Astrocyte (in vitro differentiated cells and primary cell): ENCODE measurements around the gene WDR93. TPM values are rescaled to one million over a fixed set of nuclear protein-coding genes. Genes with fewer than 3 reads are reported as not detected.

Experiments used
- DNase-seq: peaks from one replicate; pipeline ENCODE4 v3.0.0-alpha.2; 2010; ENCODE audit warnings: low read depth
- FAIRE-seq: peaks from 2 replicates; lab custom pipeline; 2011; peaks lifted over from hg19 to GRCh38; lab: Jason Lieb, UNC
- H2AFZ ChIP-seq: 2 replicates; pipeline ENCODE4 v1.6.0; 2012; ENCODE audit warnings: low read depth, low read length, inconsistent platforms
- H3K27ac ChIP-seq: 2 replicates; pipeline ENCODE4 v1.5.1; 2011; ENCODE audit warnings: low read depth, low read length, inconsistent platforms
- H3K27me3 ChIP-seq: 2 replicates; pipeline ENCODE4 v1.6.0; 2011; ENCODE audit warnings: low read length, inconsistent platforms; ENCODE audit not compliant: insufficient read depth
- H3K36me3 ChIP-seq: 2 replicates; pipeline ENCODE4 v1.5.1; 2011; ENCODE audit warnings: low read length, inconsistent platforms; ENCODE audit not compliant: insufficient read depth
- H3K4me1 ChIP-seq: 2 replicates; pipeline ENCODE4 v1.5.1; 2011; ENCODE audit warnings: low read length, inconsistent platforms; ENCODE audit not compliant: insufficient read depth
- H3K4me2 ChIP-seq: 2 replicates; pipeline ENCODE4 v1.6.0; 2012; ENCODE audit warnings: low read length, inconsistent platforms
- H3K4me3 ChIP-seq: 2 replicates; pipeline ENCODE4 v1.5.1; 2011; ENCODE audit warnings: low read depth, mild to moderate bottlenecking, low read length, inconsistent platforms; ENCODE audit not compliant: insufficient read depth
- H3K79me2 ChIP-seq: 2 replicates; pipeline ENCODE4 v1.6.0; 2012; ENCODE audit warnings: mild to moderate bottlenecking, low read length, inconsistent platforms; ENCODE audit not compliant: insufficient read depth
- H3K9ac ChIP-seq: 2 replicates; pipeline ENCODE4 v1.6.0; 2012; ENCODE audit warnings: mild to moderate bottlenecking, low read length, inconsistent platforms
- H3K9me3 ChIP-seq: 2 replicates; pipeline ENCODE4 v1.5.1; 2012; ENCODE audit warnings: low read depth, mild to moderate bottlenecking, low read length, inconsistent platforms; ENCODE audit not compliant: insufficient read depth
- H4K20me1 ChIP-seq: 2 replicates; pipeline ENCODE4 v1.6.0; 2012; ENCODE audit warnings: low read length, inconsistent platforms; ENCODE audit not compliant: insufficient read depth
- H3K27ac Mint-ChIP-seq: one replicate; pipeline ENCODE4 v1.8.0; 2021; ENCODE audit warnings: mild to moderate bottlenecking, mixed read lengths; ENCODE audit not compliant: unreplicated experiment
- H3K27me3 Mint-ChIP-seq: one replicate; pipeline ENCODE4 v1.8.0; 2021; ENCODE audit warnings: low read depth, mixed read lengths; ENCODE audit not compliant: unreplicated experiment
- H3K36me3 Mint-ChIP-seq: one replicate; pipeline ENCODE4 v1.8.0; 2021; ENCODE audit warnings: low read depth, mixed read lengths; ENCODE audit not compliant: unreplicated experiment
- H3K4me1 Mint-ChIP-seq: one replicate; pipeline ENCODE4 v1.8.0; 2021; ENCODE audit warnings: low read depth, mixed read lengths; ENCODE audit not compliant: unreplicated experiment
- H3K4me3 Mint-ChIP-seq: one replicate; pipeline ENCODE4 v1.8.0; 2021; ENCODE audit warnings: mild to moderate bottlenecking, moderate library complexity, mixed read lengths; ENCODE audit not compliant: unreplicated experiment
- H3K9me3 Mint-ChIP-seq: one replicate; pipeline ENCODE4 v1.8.0; 2021; ENCODE audit warnings: mild to moderate bottlenecking, mixed read lengths; ENCODE audit not compliant: unreplicated experiment
- EZH2 ChIP-seq: IDR thresholded peaks from 2 replicates; pipeline ENCODE4 v1.6.1; 2012; ENCODE audit warnings: mild to moderate bottlenecking, low read length, inconsistent platforms; ENCODE audit not compliant: insufficient read depth
- total RNA-seq: library from RNA; stranded (reverse); gene quantifications from 2 replicates; pipeline ENCODE4 v1.2.1, GENCODE V29; 2021
- TF ChIP-seq, protein P1 (sequence below): IDR thresholded peaks from 2 replicates; pipeline ENCODE4 v1.5.1; 2011; ENCODE audit warnings: low read depth, mild to moderate bottlenecking, inconsistent platforms, low read length, moderate library complexity; ENCODE audit not compliant: insufficient read depth

The WDR93 gene
- total RNA-seq, 1 donor from 2014 or later: not detected

DNA sequence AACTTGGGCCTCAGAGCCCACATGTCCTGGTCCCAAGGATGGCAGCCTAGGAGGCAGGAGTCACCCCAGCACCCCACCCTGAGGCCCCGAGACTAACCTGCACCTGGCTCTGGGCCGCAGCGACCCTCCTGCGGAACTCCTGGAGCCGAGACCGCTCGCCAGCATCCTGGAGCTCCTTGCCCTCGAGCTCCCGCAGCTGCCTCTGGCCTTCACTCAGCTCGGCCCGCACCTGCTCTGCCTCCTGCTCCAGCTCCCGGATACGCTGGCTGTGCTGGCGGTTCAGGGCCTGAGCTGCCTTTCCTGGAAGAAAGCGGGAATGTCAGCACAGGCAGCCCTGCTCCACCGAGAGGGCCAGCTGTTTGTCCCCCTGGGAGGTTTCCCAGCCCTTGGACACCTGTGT, 48.5 kb upstream of the WDR93 start:
- H3K27ac Mint-ChIP-seq: no peak overlapping the region
- DNase-seq (no peak), FAIRE-seq (no peak)
- Histone ChIP-seq H3K4me2 (no peak overlapping the region), H3K79me2 (no peaks in the 10 kb centered on the region), H3K9me3 (no peaks in the 10 kb centered on the region), H2AFZ (no peak overlapping the region), H3K36me3 (peaks cover 6% of the 10 kb centered on the region), H3K27ac (no peak overlapping the region), H3K27me3 (no peaks in the 10 kb centered on the region), H3K4me1 (no peaks in the 10 kb centered on the region), H3K4me3 (no peak overlapping the region), H4K20me1 (no peaks in the 10 kb centered on the region), H3K9ac (no peak overlapping the region)
- no peaks in the 10 kb centered on the region for H3K27me3 Mint-ChIP-seq
- peaks cover 7% of the 10 kb centered on the region for H3K36me3 Mint-ChIP-seq
- TF ChIP-seq, protein P1, sequence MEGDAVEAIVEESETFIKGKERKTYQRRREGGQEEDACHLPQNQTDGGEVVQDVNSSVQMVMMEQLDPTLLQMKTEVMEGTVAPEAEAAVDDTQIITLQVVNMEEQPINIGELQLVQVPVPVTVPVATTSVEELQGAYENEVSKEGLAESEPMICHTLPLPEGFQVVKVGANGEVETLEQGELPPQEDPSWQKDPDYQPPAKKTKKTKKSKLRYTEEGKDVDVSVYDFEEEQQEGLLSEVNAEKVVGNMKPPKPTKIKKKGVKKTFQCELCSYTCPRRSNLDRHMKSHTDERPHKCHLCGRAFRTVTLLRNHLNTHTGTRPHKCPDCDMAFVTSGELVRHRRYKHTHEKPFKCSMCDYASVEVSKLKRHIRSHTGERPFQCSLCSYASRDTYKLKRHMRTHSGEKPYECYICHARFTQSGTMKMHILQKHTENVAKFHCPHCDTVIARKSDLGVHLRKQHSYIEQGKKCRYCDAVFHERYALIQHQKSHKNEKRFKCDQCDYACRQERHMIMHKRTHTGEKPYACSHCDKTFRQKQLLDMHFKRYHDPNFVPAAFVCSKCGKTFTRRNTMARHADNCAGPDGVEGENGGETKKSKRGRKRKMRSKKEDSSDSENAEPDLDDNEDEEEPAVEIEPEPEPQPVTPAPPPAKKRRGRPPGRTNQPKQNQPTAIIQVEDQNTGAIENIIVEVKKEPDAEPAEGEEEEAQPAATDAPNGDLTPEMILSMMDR: no peak
- TF ChIP-seq EZH2: no peak
- no peak overlapping the region for H3K4me3 Mint-ChIP-seq
- no peaks in the 10 kb centered on the region for H3K4me1 Mint-ChIP-seq
- no peaks in the 10 kb centered on the region for H3K9me3 Mint-ChIP-seq

DNA sequence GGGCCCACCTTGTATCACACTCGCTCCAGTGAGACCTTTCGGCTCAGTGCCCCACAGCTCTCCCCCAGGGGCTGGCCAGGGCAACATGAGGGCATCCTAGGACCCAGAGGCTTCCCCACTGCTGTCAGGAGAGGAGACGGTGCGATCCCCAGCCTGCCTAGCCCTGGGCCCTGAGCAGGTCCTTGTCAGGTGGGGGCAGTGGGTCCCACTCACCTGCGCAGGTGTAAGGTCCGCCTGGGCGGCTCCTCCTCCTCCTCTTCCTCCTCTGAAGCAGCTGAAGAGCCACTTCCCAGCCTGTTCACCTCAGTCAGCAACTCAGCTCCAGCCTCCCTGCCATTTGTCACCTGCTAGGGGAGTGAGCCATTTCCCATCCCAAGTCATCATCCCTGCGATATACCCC, 44.9 kb upstream of the WDR93 start:
- H3K36me3 ChIP-seq: peaks cover 4% of the 10 kb centered on the region
- H3K27me3 ChIP-seq: no peaks in the 10 kb centered on the region
- H2AFZ ChIP-seq: no peak overlapping the region
- no peak overlapping the region for H3K4me3 Mint-ChIP-seq
- H3K4me2 ChIP-seq: no peak overlapping the region
- FAIRE-seq (no peak), DNase-seq (no peak)
- no peaks in the 10 kb centered on the region for H3K9me3 ChIP-seq
- H3K4me1 Mint-ChIP-seq: no peaks in the 10 kb centered on the region
- no peak overlapping the region for H3K27ac Mint-ChIP-seq
- no peak overlapping the region for H3K27ac ChIP-seq
- H3K4me1 ChIP-seq: no peaks in the 10 kb centered on the region
- H3K36me3 Mint-ChIP-seq: peaks cover 12% of the 10 kb centered on the region
- H3K9me3 Mint-ChIP-seq: no peaks in the 10 kb centered on the region
- no peaks in the 10 kb centered on the region for H3K27me3 Mint-ChIP-seq
- no peak for TF ChIP-seq EZH2
- TF ChIP-seq, protein P1: no peak
- H3K9ac ChIP-seq: no peak overlapping the region
- H3K4me3 ChIP-seq: no peak overlapping the region
- no peaks in the 10 kb centered on the region for H3K79me2 ChIP-seq
- peaks cover 6% of the 10 kb centered on the region for H4K20me1 ChIP-seq

DNA sequence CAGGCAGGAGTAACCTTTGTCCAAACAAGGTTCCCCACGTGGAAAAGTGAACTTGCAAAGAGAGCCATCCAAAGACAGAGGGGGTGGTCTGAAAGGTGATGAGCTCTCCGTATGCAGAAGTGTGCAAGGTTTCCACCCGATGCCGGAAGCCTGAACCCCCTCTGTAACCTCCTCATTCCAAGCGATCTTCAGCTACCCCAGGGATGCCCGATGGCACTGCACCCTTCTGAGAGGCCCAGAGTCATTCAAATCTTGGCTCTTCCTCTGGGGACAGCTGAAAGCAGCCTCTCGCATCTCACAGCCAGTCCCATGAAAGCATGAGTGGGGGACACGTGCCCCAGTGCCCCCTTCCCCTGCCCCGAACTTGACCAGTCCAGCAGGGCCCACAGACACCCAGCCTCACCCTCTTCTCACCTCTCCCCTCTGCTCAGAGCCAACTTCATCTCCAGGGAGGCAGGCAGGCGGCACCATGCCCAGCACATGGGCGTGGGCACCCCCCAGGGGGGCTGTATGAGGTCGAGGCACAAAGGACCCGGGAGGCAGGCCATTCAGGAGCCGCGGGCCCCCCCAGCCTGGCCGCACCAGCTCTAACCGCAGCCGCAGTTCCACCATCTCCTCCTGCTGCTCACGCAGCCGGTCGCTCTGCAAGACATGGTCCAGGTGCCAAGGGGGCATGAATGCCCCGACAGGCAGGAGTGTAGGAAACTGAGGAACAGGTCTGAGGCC, 44.0 kb upstream of the WDR93 start:
- TF ChIP-seq, protein P1: no peak
- no peak for TF ChIP-seq EZH2
- Histone ChIP-seq H3K36me3 (no peaks in the 10 kb centered on the region), H3K4me1 (no peaks in the 10 kb centered on the region), H4K20me1 (peaks cover 6% of the 10 kb centered on the region), H3K27ac (no peak overlapping the region), H3K9me3 (no peaks in the 10 kb centered on the region), H2AFZ (no peak overlapping the region), H3K79me2 (no peaks in the 10 kb centered on the region), H3K4me2 (no peak overlapping the region), H3K4me3 (no peak overlapping the region), H3K9ac (no peak overlapping the region), H3K27me3 (no peaks in the 10 kb centered on the region)
- Mint-ChIP-seq H3K27me3 (no peaks in the 10 kb centered on the region), H3K4me1 (no peaks in the 10 kb centered on the region), H3K36me3 (peaks cover 8% of the 10 kb centered on the region), H3K9me3 (no peaks in the 10 kb centered on the region), H3K4me3 (no peak overlapping the region), H3K27ac (no peak overlapping the region)
- DNase-seq (no peak), FAIRE-seq (no peak)
